ENCODE measurements around the gene PCDHGB6.
A peak's percentile ranks its signal among the peaks of the same experiment; 100 is the strongest.
"Not testable (repeated sequence)": the region's sequence is repeated elsewhere in the genome, so short reads cannot be mapped to it uniquely, and the experiment has no call there.

The PCDHGB6 gene

DNA sequence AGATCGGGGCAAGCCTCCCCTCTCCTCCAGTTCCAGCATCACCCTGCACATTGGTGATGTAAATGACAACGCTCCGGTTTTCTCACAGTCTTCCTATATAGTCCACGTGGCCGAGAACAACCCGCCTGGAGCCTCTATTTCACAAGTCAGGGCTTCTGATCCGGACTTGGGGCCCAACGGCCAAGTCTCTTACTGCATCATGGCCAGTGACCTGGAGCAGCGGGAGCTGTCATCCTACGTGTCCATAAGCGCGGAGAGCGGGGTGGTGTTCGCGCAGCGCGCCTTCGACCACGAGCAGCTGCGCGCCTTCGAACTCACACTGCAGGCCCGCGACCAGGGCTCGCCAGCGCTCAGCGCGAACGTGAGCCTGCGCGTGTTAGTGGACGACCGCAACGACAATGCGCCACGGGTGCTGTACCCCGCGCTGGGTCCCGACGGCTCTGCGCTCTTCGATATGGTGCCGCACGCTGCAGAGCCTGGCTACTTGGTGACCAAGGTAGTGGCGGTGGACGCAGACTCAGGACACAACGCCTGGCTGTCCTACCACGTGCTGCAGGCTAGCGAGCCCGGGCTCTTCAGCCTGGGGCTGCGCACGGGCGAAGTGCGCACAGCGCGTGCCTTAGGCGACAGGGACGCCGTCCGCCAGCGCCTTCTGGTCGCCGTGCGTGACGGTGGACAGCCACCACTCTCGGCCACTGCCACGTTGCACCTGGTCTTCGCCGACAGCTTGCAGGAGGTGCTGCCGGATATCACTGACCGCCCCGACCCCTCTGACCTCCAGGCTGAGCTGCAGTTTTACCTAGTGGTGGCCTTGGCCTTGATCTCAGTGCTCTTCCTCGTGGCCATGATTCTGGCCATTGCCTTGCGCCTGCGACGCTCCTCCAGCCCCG lies 18.4 kb upstream of the PCDHGB6 start:
- no peak for DNase-seq

- no peak for DNase-seq
Observed at GRCh38 chr5:141392429-141393198, 15.2 kb upstream of the PCDHGB6 start, which contains the start of gene PCDHGA8. Gene PCDHGA8 (plus strand): TSS chr5:141392633. CDS start chr5:141392814, 181 bp downstream.

DNA sequence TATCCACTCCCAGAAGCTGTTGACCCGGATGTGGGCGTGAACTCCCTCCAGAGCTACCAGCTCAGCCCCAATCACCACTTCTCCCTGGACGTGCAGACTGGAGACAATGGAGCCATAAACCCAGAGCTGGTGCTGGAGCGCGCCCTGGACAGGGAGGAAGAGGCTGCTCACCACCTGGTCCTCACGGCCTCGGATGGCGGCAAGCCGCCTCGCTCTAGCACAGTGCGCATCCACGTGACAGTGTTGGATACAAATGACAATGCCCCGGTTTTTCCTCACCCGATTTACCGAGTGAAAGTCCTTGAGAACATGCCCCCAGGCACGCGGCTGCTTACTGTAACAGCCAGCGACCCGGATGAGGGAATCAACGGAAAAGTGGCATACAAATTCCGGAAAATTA lies 14.6 kb upstream of the PCDHGB6 start:
- no peak for DNase-seq

DNA sequence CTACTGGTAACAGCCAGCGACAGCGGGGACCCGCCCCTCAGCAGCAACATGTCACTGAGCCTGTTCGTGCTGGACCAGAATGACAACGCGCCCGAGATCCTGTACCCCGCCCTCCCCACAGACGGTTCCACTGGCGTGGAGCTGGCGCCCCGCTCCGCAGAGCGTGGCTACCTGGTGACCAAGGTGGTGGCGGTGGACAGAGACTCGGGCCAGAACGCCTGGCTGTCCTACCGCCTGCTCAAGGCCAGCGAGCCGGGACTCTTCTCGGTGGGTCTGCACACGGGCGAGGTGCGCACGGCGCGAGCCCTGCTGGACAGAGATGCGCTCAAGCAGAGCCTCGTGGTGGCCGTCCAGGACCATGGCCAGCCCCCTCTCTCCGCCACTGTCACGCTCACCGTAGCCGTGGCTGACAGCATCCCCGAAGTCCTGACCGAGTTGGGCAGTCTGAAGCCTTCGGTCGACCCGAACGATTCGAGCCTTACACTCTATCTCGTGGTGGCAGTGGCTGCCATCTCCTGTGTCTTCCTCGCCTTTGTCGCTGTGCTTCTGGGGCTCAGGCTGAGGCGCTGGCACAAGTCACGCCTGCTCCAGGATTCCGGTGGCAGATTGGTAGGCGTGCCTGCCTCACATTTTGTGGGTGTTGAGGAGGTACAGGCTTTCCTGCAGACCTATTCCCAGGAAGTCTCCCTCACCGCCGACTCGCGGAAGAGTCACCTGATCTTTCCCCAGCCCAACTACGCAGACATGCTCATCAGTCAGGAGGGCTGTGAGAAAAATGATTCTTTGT lies 13.2 kb upstream of the PCDHGB6 start:
- DNase-seq = not testable (repeated sequence)

DNA sequence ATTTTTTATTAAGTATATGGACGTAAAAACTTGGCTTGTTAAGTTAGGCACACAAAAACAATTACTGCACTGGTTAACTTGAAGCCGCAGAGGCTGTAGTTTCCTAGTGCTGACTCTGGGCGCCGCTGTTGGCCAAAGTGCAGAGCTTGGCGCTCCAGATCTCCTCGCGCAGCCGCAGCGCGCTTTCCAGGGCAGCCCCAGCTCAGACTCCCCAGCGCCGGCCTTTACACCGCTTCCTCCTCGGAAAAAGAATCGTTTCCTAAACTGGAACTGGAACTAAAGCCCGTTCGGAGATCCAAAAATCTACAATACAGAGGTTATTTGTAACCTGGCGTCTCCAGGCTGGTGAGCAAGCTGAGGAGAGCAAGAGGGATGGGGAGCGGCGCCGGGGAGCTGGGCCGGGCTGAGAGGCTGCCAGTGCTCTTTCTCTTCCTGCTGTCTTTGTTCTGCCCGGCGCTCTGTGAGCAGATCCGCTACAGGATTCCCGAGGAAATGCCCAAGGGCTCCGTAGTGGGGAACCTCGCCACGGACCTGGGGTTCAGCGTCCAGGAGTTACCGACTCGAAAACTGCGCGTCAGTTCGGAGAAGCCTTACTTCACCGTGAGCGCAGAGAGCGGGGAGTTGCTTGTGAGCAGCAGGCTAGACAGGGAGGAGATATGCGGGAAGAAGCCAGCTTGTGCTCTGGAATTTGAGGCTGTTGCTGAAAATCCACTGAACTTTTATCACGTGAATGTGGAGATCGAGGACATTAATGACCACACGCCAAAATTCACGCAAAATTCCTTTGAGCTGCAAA lies 9.9 kb upstream of the PCDHGB6 start, which contains the start of gene PCDHGB5:
Gene PCDHGB5, plus strand, starts transcription at position 192 of the 796 bp plus-strand sequence. Its CDS starts 181 bp downstream, at position 373.
- peak; percentile 25 for DNase-seq

DNA sequence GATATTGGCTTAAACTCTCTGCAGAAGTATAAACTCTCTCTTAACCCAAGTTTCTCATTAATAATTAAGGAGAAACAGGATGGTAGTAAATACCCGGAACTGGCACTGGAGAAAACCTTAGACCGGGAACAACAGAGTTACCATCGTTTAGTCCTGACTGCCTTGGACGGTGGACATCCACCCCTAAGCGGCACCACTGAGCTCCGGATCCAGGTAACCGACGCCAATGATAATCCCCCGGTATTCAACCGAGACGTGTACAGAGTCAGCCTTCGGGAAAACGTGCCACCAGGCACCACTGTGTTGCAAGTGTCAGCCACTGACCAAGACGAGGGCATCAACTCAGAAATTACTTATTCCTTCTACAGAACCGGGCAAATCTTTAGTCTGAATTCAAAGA lies 9.2 kb upstream of the PCDHGB6 start:
- no peak for DNase-seq

- DNase-seq = no peak
Observed at GRCh38 chr5:141399555-141400258, 8.1 kb upstream of the PCDHGB6 start.

GRCh38 chr5:141402553-141403243 lies 5.1 kb upstream of the PCDHGB6 start, which contains the start of gene PCDHGA9:
Gene PCDHGA9 (plus strand): TSS chr5:141402778. CDS start chr5:141402953, 175 bp downstream.
- no peak for DNase-seq

- no peak for DNase-seq
Observed at GRCh38 chr5:141403387-141403786, 4.4 kb upstream of the PCDHGB6 start.

- no peak for DNase-seq
Observed at GRCh38 chr5:141409598-141410306, 1.9 kb downstream of the PCDHGB6 start.

DNA sequence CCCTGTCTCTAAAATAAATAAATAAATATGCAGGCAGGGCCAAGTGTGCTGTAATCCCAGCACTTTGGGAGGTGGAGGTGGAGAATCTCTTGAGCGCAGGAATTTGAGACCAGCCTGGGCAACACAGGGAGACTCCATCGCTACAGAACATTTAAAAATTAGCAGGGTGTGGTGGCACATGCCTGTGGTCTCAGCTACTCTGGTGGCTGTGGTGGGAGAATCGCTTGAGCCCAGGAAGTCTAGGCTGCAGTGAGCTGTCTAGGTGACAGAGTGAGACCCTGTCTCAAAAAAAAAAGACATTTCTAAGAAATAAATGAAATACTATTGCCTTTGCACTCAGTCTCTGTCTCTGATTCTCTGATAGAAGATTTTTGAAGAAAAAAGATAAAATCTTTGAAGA lies 3.8 kb downstream of the PCDHGB6 start:
- DNase-seq = no peak

GRCh38 chr5:141412854-141413539 lies 5.2 kb downstream of the PCDHGB6 start, which contains the start of gene PCDHGA10:
Gene PCDHGA10 (plus strand): TSS chr5:141412987. CDS start chr5:141413176, 189 bp downstream.
- DNase-seq = peak; percentile 50

- DNase-seq = no peak
Observed at GRCh38 chr5:141413540-141414069, 5.8 kb downstream of the PCDHGB6 start.

DNA sequence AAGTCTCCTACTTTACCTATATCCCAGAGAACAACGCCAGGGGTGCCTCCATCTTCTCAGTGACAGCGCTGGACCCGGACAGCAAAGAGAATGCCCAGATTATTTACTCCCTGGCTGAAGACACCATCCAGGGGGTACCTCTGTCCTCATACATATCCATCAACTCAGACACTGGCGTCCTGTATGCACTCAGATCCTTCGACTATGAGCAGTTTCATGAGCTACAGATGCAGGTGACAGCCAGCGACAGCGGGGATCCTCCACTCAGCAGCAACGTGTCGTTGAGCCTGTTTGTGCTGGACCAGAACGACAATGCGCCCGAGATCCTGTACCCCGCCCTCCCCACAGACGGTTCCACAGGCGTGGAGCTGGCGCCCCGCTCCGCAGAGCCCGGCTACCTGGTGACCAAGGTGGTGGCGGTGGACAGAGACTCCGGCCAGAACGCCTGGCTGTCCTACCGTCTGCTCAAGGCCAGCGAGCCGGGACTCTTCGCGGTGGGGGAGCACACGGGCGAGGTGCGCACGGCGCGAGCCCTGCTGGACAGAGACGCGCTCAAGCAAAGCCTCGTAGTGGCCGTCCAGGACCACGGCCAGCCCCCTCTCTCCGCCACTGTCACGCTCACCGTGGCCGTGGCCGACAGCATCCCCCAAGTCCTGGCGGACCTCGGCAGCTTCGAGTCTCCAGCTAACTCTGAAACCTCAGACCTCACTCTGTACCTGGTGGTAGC lies 6.9 kb downstream of the PCDHGB6 start:
- not testable (repeated sequence) for DNase-seq

GRCh38 chr5:141415275-141415618 lies 7.4 kb downstream of the PCDHGB6 start:
- not testable (repeated sequence) for DNase-seq

- DNase-seq = peak; percentile 22
Observed at GRCh38 chr5:141417494-141418172, 9.8 kb downstream of the PCDHGB6 start, which contains the start of gene PCDHGB7. Gene PCDHGB7 (plus strand): TSS chr5:141417677. CDS start chr5:141417860, 183 bp downstream.
